Adrenal gland (tissue), 5 donors: Measurements from ENCODE around the gene PTPRH.

Experiments used
- CTCF ChIP-seq, 6 experiments: fragments of 450-650 bp in 4 of 6; fragments of 200-600 bp in 2 of 6; sonication (generic) in 1 of 6; IDR thresholded peaks; 1 replicate in 5 of 6; 2 replicates in 1 of 6; pipeline versions ENCODE4 v1.5.1 to v1.8.0; 2016 to 2021; ENCODE audit warnings: antibody characterized with exemption in 6 of 6, mild to moderate bottlenecking in 2 of 6, moderate library complexity in 1 of 6
- POLR2A ChIP-seq, 2 donors: fragments of 450-650 bp; IDR thresholded peaks; one replicate each; pipeline ENCODE4 v1.6.1; 2017; ENCODE audit warnings: antibody characterized with exemption in 2 of 2, mild to moderate bottlenecking in 2 of 2, moderate library complexity in 1 of 2
- donor health status: DM: no; HTN: no; CAD: no.

- TF ChIP-seq CTCF (IDR thresholded peaks at IDR 0.05) (no peak), POLR2A (IDR thresholded peaks at IDR 0.05) (no peak)
These were observed 15.8 kb downstream of the PTPRH start for GRCh38 chr19:55193481-55193880.
